GM19395 (cell line): ENCODE results near the gene CDCP1.
"Not testable (repeated sequence)": the region's sequence is repeated elsewhere in the genome, so short reads cannot be mapped to it uniquely, and the experiment has no call there.

Source experiments
- ATAC-seq: cut with Tn5 transposase; IDR thresholded peaks from one replicate; pipeline ENCODE4 v1.9.1; 2021; ENCODE audit warnings: mild to moderate bottlenecking, moderate library complexity; ENCODE audit not compliant: unreplicated experiment

CDCP1 gene

DNA sequence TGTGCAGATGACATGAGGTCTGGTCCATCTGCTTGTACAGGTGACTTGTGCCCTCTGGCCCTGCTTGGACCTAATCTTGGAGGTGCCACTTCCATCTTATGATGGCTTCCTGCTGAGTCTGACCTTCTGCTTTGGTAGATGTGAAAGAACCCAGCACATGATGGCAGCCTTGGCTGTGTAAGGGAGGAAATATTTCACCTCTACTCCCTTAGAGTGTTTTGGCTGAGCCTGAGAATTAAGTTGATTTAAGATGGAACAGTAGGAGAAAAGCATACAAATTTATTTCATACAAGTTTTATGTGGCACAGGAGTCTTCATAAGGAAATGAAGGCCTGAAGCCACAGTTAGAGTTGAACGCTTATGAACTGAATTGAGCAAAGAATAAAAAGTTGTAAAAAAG is 27.6 kb upstream of the CDCP1 start:
- ATAC-seq: no peak

- no peak for ATAC-seq
Observed at GRCh38 chr3:45171283-45171682, 25.1 kb upstream of the CDCP1 start.

DNA sequence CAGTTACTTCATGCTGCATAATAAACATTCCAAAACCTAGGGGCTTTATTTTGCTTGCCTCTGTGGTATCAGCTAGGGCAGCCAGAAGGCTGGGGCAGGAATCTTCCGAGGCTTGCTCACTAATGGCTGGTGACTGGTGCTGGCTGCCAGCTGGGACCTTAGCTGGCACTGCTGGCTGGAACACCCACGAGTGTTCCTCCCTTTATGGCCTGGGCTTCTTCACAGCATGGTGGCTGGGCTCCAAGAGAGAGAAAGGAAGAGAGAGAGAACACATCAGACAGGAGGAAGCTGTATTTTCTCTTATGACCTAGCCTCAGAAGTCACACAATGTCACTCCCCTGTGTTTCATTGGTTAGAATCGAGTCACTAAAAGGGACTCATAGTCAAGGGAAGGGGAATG is 23.9 kb upstream of the CDCP1 start:
- no peak for ATAC-seq

- ATAC-seq: no peak
Observed at GRCh38 chr3:45169125-45169904, 23.1 kb upstream of the CDCP1 start.

GRCh38 chr3:45168451-45168850 is 22.3 kb upstream of the CDCP1 start:
- no peak for ATAC-seq

DNA sequence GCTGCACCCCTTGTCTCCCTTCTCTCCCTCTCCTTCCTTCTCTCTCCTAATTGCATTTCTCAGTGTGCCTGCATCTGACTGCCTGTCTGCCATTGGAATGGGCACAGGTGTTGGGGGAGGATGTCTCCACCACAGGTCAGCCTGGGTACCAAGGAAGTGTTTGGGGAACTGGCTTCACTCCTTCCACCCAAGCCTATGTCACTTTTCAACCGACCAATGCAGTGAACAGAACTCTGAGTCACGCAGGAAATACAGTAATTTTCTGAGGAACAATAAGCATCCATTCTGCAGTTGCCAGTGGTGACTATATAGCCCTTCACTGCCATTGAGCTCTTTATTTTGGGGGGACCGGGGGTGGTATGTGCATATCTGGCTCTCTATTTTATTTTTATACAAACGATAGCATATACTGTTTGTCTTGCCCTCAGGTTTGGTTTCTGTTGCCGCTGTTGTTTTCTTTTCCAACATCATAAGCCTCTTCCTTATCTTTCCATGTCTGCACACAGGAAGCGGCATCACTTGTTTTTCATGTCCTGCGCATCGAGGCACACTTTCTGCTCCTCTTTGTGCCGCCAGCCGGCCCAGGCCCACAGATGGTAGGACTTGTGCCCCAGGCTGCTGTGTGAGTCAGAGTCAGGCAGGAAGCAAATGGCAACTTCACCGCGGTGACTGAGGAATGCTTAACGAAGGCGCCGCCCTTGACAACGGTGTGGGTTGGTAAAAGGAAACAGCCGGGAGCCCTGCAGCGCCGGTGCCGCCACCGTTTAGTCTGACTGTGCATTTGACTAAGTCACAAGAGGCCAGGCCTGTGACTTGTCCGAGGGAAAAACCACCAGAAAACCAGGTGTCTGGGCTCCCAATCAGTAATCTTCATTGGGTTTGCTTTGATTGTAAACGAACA is 21.1 kb upstream of the CDCP1 start:
- ATAC-seq: peak; percentile 85

DNA sequence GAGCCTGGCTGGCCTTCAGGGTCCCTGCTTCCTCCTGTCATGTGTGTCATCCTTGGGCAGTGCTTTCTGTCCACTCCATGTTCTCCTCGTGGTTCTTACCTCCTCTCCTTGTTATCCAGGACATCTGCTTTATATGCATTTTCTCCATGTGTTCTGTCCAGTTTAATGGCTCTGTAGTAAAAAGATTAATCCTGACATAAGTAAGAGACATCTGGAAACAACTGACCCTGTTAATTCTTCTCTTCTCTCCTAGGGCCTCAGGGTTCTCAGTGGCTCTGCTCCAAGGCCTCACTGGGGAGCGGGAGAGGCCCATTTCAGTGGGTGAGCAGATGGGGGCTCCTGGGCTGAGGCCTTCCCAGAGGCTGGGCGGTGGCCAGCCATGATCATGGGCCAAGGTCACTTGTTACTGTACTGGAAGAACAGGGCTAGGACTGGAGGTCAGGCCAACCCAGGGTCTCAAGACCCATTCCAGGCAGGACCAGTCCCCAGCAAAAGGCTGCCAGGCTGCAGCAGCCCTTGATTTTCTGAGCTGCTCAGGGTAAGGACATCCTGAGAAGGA is 20.2 kb upstream of the CDCP1 start:
- ATAC-seq: no peak

- ATAC-seq: no peak
Observed at GRCh38 chr3:45165497-45166283, 19.5 kb upstream of the CDCP1 start.

DNA sequence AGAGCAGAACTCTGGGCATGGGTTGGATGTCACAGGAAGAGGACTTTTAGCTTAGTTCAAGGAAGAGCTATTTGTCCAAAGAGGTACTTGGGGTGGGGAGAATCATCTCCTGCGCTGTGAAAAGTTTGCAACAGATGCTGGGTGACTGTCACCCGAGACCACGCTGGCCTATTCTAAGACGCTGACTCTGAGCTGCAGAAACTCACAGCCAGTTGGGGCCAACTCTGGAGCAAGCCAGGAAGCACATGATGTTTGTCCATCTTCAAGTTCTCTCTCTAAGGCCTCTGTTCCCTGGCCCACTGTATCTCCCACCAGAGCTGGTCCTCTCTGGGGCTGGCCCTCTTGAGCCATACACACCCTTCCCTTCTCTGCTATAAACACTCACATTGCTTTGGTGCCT is 17.9 kb upstream of the CDCP1 start:
- ATAC-seq: no peak

- peak; percentile 69 for ATAC-seq
Observed at GRCh38 chr3:45163481-45163880, 17.3 kb upstream of the CDCP1 start.

- no peak for ATAC-seq
Observed at GRCh38 chr3:45154641-45155147, 8.5 kb upstream of the CDCP1 start.

DNA sequence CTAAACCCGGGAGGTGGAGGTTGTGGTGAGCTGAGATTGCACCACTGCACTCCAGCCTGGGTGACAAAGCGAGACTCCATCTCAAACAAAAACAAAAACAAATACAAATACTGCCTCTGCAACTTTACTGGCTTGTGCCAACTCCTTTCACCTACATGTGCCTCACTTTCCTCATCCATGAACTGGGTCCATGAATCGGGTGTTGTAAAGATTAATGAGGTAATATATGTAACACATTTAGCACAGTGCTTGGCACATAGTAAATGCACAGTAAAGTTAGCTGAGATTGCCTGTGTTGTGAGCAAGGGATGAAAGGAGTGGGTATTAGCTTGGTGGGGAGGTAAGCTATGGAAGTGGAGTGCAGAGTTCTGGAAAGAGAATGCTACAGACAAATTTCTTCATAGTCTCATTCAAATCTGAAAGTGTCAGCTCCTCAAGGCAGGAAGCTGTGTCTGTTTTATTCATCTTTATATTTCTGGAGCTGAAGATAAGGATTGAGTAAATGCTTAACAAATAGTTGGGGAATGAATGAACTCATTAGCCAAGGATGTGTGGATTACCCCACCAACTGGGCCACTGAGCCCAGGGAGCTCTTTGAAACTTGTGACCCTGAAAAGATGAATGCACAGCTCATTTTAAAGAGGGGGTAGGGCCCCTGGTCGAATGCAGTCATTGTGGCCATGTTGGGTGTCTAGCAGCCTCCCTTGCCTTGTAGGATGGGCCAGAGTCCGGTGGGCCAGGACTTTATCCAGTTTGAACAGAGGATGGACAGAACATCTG is 7.7 kb upstream of the CDCP1 start:
- no peak for ATAC-seq

DNA sequence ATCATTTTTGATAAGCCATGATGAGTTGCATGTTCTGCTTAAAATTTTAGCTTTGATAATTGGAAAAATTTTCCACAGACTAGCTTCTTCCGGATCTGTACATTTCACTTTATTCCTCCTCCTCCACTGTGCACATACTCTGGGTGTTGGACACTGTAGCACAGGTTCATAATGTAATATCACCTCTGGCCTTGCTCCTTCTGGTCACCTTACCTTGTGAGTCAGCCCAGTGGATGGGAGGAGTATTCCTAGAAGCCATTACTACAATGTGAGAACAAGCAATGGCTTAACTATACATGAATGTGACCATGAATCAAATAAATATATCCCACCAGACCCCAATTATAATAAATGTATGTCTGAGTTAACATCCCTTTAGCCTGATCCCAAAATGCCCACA is 6.1 kb upstream of the CDCP1 start:
- ATAC-seq: no peak

GRCh38 chr3:45151100-45151499 is 4.9 kb upstream of the CDCP1 start:
- ATAC-seq: no peak

GRCh38 chr3:45148921-45149320 is 2.7 kb upstream of the CDCP1 start:
- ATAC-seq: no peak

- no peak for ATAC-seq
Observed at GRCh38 chr3:45145223-45145622, 955 bp downstream of the CDCP1 start.

GRCh38 chr3:45143673-45144671 is 2.2 kb downstream of the CDCP1 start:
- no peak for ATAC-seq

GRCh38 chr3:45140770-45141155 is 5.4 kb downstream of the CDCP1 start:
- ATAC-seq: not testable (repeated sequence)
